GM04504 (cell line): ENCODE results near the gene OR9I1.

ENCODE experiments used
- DNase-seq: peaks from one replicate; pipeline ENCODE4 v3.0.0-alpha.2; 2012; ENCODE audit warnings: low read depth

OR9I1 gene

DNA sequence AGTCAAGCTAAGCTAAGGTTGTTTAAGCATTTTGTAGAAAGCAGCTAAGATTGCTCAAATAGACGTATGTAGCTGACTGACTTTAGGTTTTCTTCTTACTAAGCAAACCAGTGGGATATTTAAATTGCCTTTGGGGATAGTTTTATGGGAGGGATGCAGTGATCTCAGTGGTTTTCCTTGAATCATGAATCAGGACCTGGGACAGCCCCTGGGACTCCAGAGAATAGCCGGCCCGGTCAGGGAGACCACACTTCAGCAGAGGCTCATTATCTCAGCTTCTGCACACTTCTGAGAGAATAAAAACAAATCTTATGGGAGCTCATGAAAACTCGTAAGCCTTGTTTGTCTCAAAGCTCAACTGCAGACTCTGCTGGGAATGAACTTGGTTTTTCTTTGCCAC lies at the start of gene OR9I1:
Gene OR9I1 (minus strand): TSS at position 62 of the 400 bp plus-strand sequence. CDS start 6,086 bp downstream, outside the sequence.
- no peak for DNase-seq

GRCh38 chr11:58165504-58166106 lies 40.3 kb upstream of the OR9I1 start:
- no peak for DNase-seq

- no peak for DNase-seq
Measured at GRCh38 chr11:58164990-58165389, 39.7 kb upstream of the OR9I1 start.

- no peak for DNase-seq
Measured at GRCh38 chr11:58164389-58164788, 39.1 kb upstream of the OR9I1 start.

DNA sequence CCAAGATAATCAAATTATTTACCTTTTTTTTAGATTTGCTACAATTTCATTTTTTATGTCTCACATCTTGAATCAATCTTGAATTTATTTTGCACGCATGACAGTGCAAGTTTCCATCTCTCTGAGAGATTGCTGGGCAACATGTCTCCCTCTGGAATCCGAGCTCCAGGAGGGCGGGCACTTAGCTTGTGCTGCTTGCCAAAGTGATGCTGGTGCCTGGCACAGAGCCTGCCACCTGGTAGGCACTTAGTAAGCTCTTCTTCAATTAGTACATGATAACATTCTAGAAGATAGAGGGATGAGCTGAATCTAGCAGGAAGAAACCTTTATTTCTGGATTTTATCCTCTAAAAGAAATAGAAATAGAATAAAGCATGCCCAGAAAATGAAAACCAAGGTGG lies 27.5 kb upstream of the OR9I1 start:
- no peak for DNase-seq

GRCh38 chr11:58142761-58143160 lies 17.4 kb upstream of the OR9I1 start:
- no peak for DNase-seq

- DNase-seq = no peak
Measured at GRCh38 chr11:58135171-58135570, 9.8 kb upstream of the OR9I1 start.

GRCh38 chr11:58134151-58134550 lies 8.8 kb upstream of the OR9I1 start:
- no peak for DNase-seq

GRCh38 chr11:58133309-58134076 lies 8.2 kb upstream of the OR9I1 start:
- no peak for DNase-seq

DNA sequence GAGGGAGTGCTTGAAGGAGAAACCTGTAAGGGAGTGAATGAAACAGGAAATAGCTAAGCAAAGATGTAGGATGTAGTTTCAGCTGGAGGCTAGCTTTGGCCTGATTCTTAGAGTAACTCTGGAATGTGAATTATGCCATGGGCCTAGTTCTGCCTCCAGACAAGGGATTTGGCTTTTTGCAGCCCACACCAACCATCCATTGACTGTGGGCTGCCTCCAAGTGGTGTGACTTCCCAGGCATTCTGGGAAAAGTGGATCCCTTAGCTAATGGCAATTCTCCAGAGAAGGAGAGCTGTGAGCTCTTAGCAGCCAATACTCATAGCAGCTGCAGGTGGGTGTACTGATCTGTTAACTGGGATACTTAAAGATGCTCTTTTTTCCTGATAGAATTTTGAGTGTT lies 2.0 kb upstream of the OR9I1 start:
- no peak for DNase-seq

DNA sequence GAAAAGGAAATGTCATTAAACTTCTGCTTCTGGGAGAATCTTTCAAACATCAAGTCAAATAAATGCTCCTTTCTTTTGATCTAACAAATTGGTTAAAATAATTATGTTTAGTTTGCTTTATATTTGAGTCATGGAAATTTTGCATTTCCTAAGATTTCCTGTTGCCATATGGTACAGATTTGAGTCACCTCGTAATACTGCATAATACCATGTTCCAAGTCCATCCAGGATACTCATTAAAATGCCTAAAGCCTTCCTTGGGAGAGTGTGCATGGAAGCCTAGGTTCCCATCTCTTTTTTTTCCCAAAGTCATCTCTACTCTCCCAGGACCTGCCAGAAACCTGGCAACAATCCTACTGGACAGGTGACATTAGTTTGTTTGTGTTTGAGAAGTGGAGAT lies 4.2 kb downstream of the OR9I1 start:
- no peak for DNase-seq

- no peak for DNase-seq
Measured at GRCh38 chr11:58097437-58097836, 27.9 kb downstream of the OR9I1 start.

DNA sequence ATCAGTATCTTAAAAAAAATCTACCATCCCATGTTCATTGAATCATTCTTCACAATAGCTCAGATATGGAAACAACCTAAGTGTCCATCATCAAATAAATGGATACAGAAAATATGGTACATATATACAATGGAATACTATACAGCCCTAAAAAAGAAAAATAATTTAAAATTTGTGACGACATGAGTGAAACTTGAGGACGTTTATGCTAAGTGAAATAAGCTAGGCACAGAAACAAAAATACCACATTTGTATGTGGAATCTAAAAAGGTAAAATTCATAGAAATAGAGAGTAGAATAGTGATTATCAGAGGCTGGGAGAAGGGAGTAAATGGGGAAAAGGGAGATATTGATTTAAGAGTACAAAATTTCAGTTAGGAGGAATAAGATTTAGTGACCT lies 38.8 kb downstream of the OR9I1 start:
- DNase-seq = no peak

GRCh38 chr11:58075781-58076180 lies 49.5 kb downstream of the OR9I1 start:
- no peak for DNase-seq

DNA sequence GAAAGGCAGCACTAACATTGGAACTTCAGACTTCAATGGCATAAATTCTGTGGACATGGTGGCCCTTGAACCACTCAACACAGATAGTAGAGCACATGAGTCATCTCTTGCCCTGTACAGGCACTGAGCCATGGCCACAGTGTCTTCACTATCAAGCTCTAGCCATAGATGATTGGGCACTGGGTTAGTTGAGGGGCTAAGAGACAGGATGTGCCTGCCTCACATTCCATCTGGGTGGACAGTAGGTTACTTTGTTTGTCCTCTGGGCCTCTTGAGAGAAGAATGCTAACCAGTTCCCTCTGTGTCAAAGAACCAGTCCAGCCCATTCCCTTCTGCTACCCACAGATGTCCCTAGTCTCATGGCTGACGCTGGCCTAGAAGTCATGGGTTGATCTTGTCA lies 54.7 kb downstream of the OR9I1 start:
- no peak for DNase-seq

GRCh38 chr11:58068655-58069054 lies 56.7 kb downstream of the OR9I1 start:
- no peak for DNase-seq

DNA sequence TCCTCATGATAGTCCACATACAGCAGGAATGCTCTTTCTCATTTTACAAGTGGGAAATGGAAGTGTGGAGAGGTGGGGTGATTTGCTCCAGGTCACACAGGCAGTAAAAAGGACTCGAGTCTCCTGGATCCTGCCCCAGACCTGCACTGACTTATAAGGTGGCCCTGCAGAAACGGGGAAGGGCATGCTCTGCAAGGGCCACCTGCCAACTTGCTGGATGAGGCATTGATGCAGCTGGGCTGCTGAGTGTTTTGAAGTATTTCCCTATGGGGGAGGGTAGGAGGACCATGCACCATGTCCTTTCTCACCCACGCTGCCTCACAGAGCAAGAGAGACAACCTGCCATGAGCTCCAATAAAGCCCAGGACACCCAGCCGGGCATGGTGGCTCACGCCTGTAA lies 57.6 kb downstream of the OR9I1 start:
- DNase-seq = no peak
